ENCODE data around the gene MACC1.

Gene MACC1

GRCh38 chr7:20232848-20233247, 15.7 kb upstream of the MACC1 start:
- no peak overlapping the region for H3K9ac ChIP-seq (ENCODE audit: low read depth in 1 of 2, low read length in 2 of 2)
- H3K4me3 ChIP-seq (ENCODE audit: low read length in 2 of 2): no peak overlapping the region
- H3K27me3 ChIP-seq (ENCODE audit: control insufficient read depth in 2 of 2, insufficient read depth in 2 of 2, low read length in 2 of 2): no peaks in the 10 kb centered on the region
- no peaks in the 10 kb centered on the region for H3K4me1 ChIP-seq (ENCODE audit: control insufficient read depth in 2 of 2, insufficient read depth in 2 of 2, low read length in 2 of 2)
- no peaks in the 10 kb centered on the region for H3K9me3 ChIP-seq (ENCODE audit: control insufficient read depth in 2 of 2, low read length in 2 of 2)
- H3K36me3 ChIP-seq (ENCODE audit: control insufficient read depth in 2 of 2, insufficient read depth in 2 of 2, low read length in 2 of 2): no peaks in the 10 kb centered on the region
- H3K27ac ChIP-seq (ENCODE audit: low read depth in 2 of 2, low read length in 2 of 2): no peak overlapping the region

GRCh38 chr7:20229646-20230500, 12.7 kb upstream of the MACC1 start:
- Histone ChIP-seq H3K27me3 (ENCODE audit: control insufficient read depth in 2 of 2, insufficient read depth in 2 of 2, low read length in 2 of 2) (no peaks in the 10 kb centered on the region), H3K36me3 (ENCODE audit: control insufficient read depth in 2 of 2, insufficient read depth in 2 of 2, low read length in 2 of 2) (no peaks in the 10 kb centered on the region), H3K4me3 (ENCODE audit: low read length in 2 of 2) (no peak overlapping the region), H3K9ac (ENCODE audit: low read depth in 1 of 2, low read length in 2 of 2) (no peak overlapping the region), H3K4me1 (ENCODE audit: control insufficient read depth in 2 of 2, insufficient read depth in 2 of 2, low read length in 2 of 2) (no peaks in the 10 kb centered on the region), H3K27ac (ENCODE audit: low read depth in 2 of 2, low read length in 2 of 2) (no peak overlapping the region), H3K9me3 (ENCODE audit: control insufficient read depth in 2 of 2, low read length in 2 of 2) (no peaks in the 10 kb centered on the region)

- Histone ChIP-seq H3K4me3 (ENCODE audit: low read length in 2 of 2) (no peak overlapping the region), H3K36me3 (ENCODE audit: control insufficient read depth in 2 of 2, insufficient read depth in 2 of 2, low read length in 2 of 2) (no peaks in the 10 kb centered on the region), H3K27me3 (ENCODE audit: control insufficient read depth in 2 of 2, insufficient read depth in 2 of 2, low read length in 2 of 2) (no peaks in the 10 kb centered on the region), H3K9me3 (ENCODE audit: control insufficient read depth in 2 of 2, low read length in 2 of 2) (no peaks in the 10 kb centered on the region), H3K27ac (ENCODE audit: low read depth in 2 of 2, low read length in 2 of 2) (no peak overlapping the region), H3K4me1 (ENCODE audit: control insufficient read depth in 2 of 2, insufficient read depth in 2 of 2, low read length in 2 of 2) (no peaks in the 10 kb centered on the region), H3K9ac (ENCODE audit: low read depth in 1 of 2, low read length in 2 of 2) (no peak overlapping the region)
Measured at GRCh38 chr7:20229081-20229480, 11.9 kb upstream of the MACC1 start.

GRCh38 chr7:20228654-20229053, 11.5 kb upstream of the MACC1 start:
- H3K27me3 ChIP-seq (ENCODE audit: control insufficient read depth in 2 of 2, insufficient read depth in 2 of 2, low read length in 2 of 2): no peaks in the 10 kb centered on the region
- H3K36me3 ChIP-seq (ENCODE audit: control insufficient read depth in 2 of 2, insufficient read depth in 2 of 2, low read length in 2 of 2): no peaks in the 10 kb centered on the region
- H3K4me1 ChIP-seq (ENCODE audit: control insufficient read depth in 2 of 2, insufficient read depth in 2 of 2, low read length in 2 of 2): no peaks in the 10 kb centered on the region

GRCh38 chr7:20227291-20227795, 10.2 kb upstream of the MACC1 start:
- H3K4me1 ChIP-seq (ENCODE audit: control insufficient read depth in 2 of 2, insufficient read depth in 2 of 2, low read length in 2 of 2): no peaks in the 10 kb centered on the region
- no peaks in the 10 kb centered on the region for H3K36me3 ChIP-seq (ENCODE audit: control insufficient read depth in 2 of 2, insufficient read depth in 2 of 2, low read length in 2 of 2)

More at GRCh38 chr7:20228654-20229053, 11.5 kb upstream of the MACC1 start:
- no peak overlapping the region for H3K4me3 ChIP-seq (ENCODE audit: low read length in 2 of 2)
- H3K9me3 ChIP-seq (ENCODE audit: control insufficient read depth in 2 of 2, low read length in 2 of 2): no peaks in the 10 kb centered on the region
- no peak overlapping the region for H3K27ac ChIP-seq (ENCODE audit: low read depth in 2 of 2, low read length in 2 of 2)
- H3K9ac ChIP-seq (ENCODE audit: low read depth in 1 of 2, low read length in 2 of 2): no peak overlapping the region

GRCh38 chr7:20226860-20227259, 9.7 kb upstream of the MACC1 start:
- no peak overlapping the region for H3K4me3 ChIP-seq (ENCODE audit: low read length in 2 of 2)

More at GRCh38 chr7:20227291-20227795, 10.2 kb upstream of the MACC1 start:
- H3K4me3 ChIP-seq (ENCODE audit: low read length in 2 of 2): no peak overlapping the region
- H3K27ac ChIP-seq (ENCODE audit: low read depth in 2 of 2, low read length in 2 of 2): no peak overlapping the region
- H3K27me3 ChIP-seq (ENCODE audit: control insufficient read depth in 2 of 2, insufficient read depth in 2 of 2, low read length in 2 of 2): no peaks in the 10 kb centered on the region
- no peaks in the 10 kb centered on the region for H3K9me3 ChIP-seq (ENCODE audit: control insufficient read depth in 2 of 2, low read length in 2 of 2)
- no peak overlapping the region for H3K9ac ChIP-seq (ENCODE audit: low read depth in 1 of 2, low read length in 2 of 2)

GRCh38 chr7:20225384-20225783, 8.2 kb upstream of the MACC1 start:
- peaks cover 0 to 10% of the 10 kb centered on the region in 2 donors for H3K4me1 ChIP-seq (ENCODE audit: control insufficient read depth in 2 of 2, insufficient read depth in 2 of 2, low read length in 2 of 2)
- H3K4me3 ChIP-seq (ENCODE audit: low read length in 2 of 2): no peak overlapping the region
- no peaks in the 10 kb centered on the region for H3K36me3 ChIP-seq (ENCODE audit: control insufficient read depth in 2 of 2, insufficient read depth in 2 of 2, low read length in 2 of 2)
- H3K27me3 ChIP-seq (ENCODE audit: control insufficient read depth in 2 of 2, insufficient read depth in 2 of 2, low read length in 2 of 2): no peaks in the 10 kb centered on the region
- no peak overlapping the region for H3K27ac ChIP-seq (ENCODE audit: low read depth in 2 of 2, low read length in 2 of 2)
- H3K9ac ChIP-seq (ENCODE audit: low read depth in 1 of 2, low read length in 2 of 2): no peak overlapping the region
- H3K9me3 ChIP-seq (ENCODE audit: control insufficient read depth in 2 of 2, low read length in 2 of 2): no peaks in the 10 kb centered on the region

More at GRCh38 chr7:20226860-20227259, 9.7 kb upstream of the MACC1 start:
- H3K27ac ChIP-seq (ENCODE audit: low read depth in 2 of 2, low read length in 2 of 2): no peak overlapping the region
- no peaks in the 10 kb centered on the region for H3K36me3 ChIP-seq (ENCODE audit: control insufficient read depth in 2 of 2, insufficient read depth in 2 of 2, low read length in 2 of 2)
- no peak overlapping the region for H3K9ac ChIP-seq (ENCODE audit: low read depth in 1 of 2, low read length in 2 of 2)
- H3K4me1 ChIP-seq (ENCODE audit: control insufficient read depth in 2 of 2, insufficient read depth in 2 of 2, low read length in 2 of 2): no peaks in the 10 kb centered on the region
- H3K27me3 ChIP-seq (ENCODE audit: control insufficient read depth in 2 of 2, insufficient read depth in 2 of 2, low read length in 2 of 2): no peaks in the 10 kb centered on the region
- H3K9me3 ChIP-seq (ENCODE audit: control insufficient read depth in 2 of 2, low read length in 2 of 2): no peaks in the 10 kb centered on the region

- Histone ChIP-seq H3K9ac (ENCODE audit: low read depth in 1 of 2, low read length in 2 of 2) (no peak overlapping the region), H3K4me1 (ENCODE audit: control insufficient read depth in 2 of 2, insufficient read depth in 2 of 2, low read length in 2 of 2) (peaks cover 13 to 24% of the 10 kb centered on the region in 2 donors), H3K27ac (ENCODE audit: low read depth in 2 of 2, low read length in 2 of 2) (no peak overlapping the region), H3K4me3 (ENCODE audit: low read length in 2 of 2) (no peak overlapping the region), H3K27me3 (ENCODE audit: control insufficient read depth in 2 of 2, insufficient read depth in 2 of 2, low read length in 2 of 2) (no peaks in the 10 kb centered on the region), H3K36me3 (ENCODE audit: control insufficient read depth in 2 of 2, insufficient read depth in 2 of 2, low read length in 2 of 2) (no peaks in the 10 kb centered on the region), H3K9me3 (ENCODE audit: control insufficient read depth in 2 of 2, low read length in 2 of 2) (no peaks in the 10 kb centered on the region)
Measured at GRCh38 chr7:20224025-20224424, 6.8 kb upstream of the MACC1 start.

GRCh38 chr7:20223356-20223755, 6.2 kb upstream of the MACC1 start:
- no peaks in the 10 kb centered on the region for H3K9me3 ChIP-seq (ENCODE audit: control insufficient read depth in 2 of 2, low read length in 2 of 2)
- H3K9ac ChIP-seq (ENCODE audit: low read depth in 1 of 2, low read length in 2 of 2): no peak overlapping the region
- H3K4me3 ChIP-seq (ENCODE audit: low read length in 2 of 2): no peak overlapping the region
- no peak overlapping the region for H3K27ac ChIP-seq (ENCODE audit: low read depth in 2 of 2, low read length in 2 of 2)
- no peaks in the 10 kb centered on the region for H3K36me3 ChIP-seq (ENCODE audit: control insufficient read depth in 2 of 2, insufficient read depth in 2 of 2, low read length in 2 of 2)
- no peaks in the 10 kb centered on the region for H3K27me3 ChIP-seq (ENCODE audit: control insufficient read depth in 2 of 2, insufficient read depth in 2 of 2, low read length in 2 of 2)
- H3K4me1 ChIP-seq (ENCODE audit: control insufficient read depth in 2 of 2, insufficient read depth in 2 of 2, low read length in 2 of 2): peaks cover 19 to 30% of the 10 kb centered on the region in 2 donors

GRCh38 chr7:20222219-20222828, 5.1 kb upstream of the MACC1 start:
- Histone ChIP-seq H3K36me3 (ENCODE audit: control insufficient read depth in 2 of 2, insufficient read depth in 2 of 2, low read length in 2 of 2) (no peaks in the 10 kb centered on the region), H3K27me3 (ENCODE audit: control insufficient read depth in 2 of 2, insufficient read depth in 2 of 2, low read length in 2 of 2) (no peaks in the 10 kb centered on the region), H3K4me3 (ENCODE audit: low read length in 2 of 2) (no peak overlapping the region), H3K4me1 (ENCODE audit: control insufficient read depth in 2 of 2, insufficient read depth in 2 of 2, low read length in 2 of 2) (peaks cover 22 to 38% of the 10 kb centered on the region in 2 donors), H3K27ac (ENCODE audit: low read depth in 2 of 2, low read length in 2 of 2) (no peak overlapping the region), H3K9me3 (ENCODE audit: control insufficient read depth in 2 of 2, low read length in 2 of 2) (no peaks in the 10 kb centered on the region), H3K9ac (ENCODE audit: low read depth in 1 of 2, low read length in 2 of 2) (no peak overlapping the region)
